NCI-H526 treated with DMSO at 0.1 percent for 48 hours (cell line): Measurements from ENCODE around the gene SALL1.
A peak's percentile ranks its signal among the peaks of the same experiment; 100 is the strongest.

Experiments
- DNase-seq: peaks from one replicate; lab custom pipeline; 2025; lab: John Stamatoyannopoulos, UW

Gene SALL1

GRCh38 chr16:51156807-51157200 is 5.7 kb upstream of the SALL1 start:
- DNase-seq: no peak

GRCh38 chr16:51155820-51156806 is 5.0 kb upstream of the SALL1 start:
- DNase-seq: no peak

GRCh38 chr16:51155199-51155607 is 4.1 kb upstream of the SALL1 start:
- no peak for DNase-seq

GRCh38 chr16:51154271-51155171 is 3.5 kb upstream of the SALL1 start:
- no peak for DNase-seq

- no peak for DNase-seq
Observed at GRCh38 chr16:51153577-51154031, 2.5 kb upstream of the SALL1 start.

- no peak for DNase-seq
Observed at GRCh38 chr16:51152691-51153576, 1.9 kb upstream of the SALL1 start.

GRCh38 chr16:51151961-51152663 is 1.0 kb upstream of the SALL1 start:
- DNase-seq: peak; percentile 48

GRCh38 chr16:51151435-51151960 is 428 bp upstream of the SALL1 start:
- DNase-seq: peak; percentile 22

GRCh38 chr16:51150165-51150887 is 744 bp downstream of the SALL1 start:
- DNase-seq: no peak

- no peak for DNase-seq
Observed at GRCh38 chr16:51149721-51150164, 1.3 kb downstream of the SALL1 start.

- DNase-seq: no peak
Observed at GRCh38 chr16:51149251-51149661, 1.8 kb downstream of the SALL1 start.

GRCh38 chr16:51148678-51149228 is 2.3 kb downstream of the SALL1 start:
- no peak for DNase-seq

GRCh38 chr16:51147776-51148677 is 3.0 kb downstream of the SALL1 start:
- DNase-seq: no peak

- DNase-seq: no peak
Observed at GRCh38 chr16:51146256-51146924, 4.7 kb downstream of the SALL1 start.

- no peak for DNase-seq
Observed at GRCh38 chr16:51144203-51144602, 6.9 kb downstream of the SALL1 start.

GRCh38 chr16:51143196-51143977 is 7.7 kb downstream of the SALL1 start:
- DNase-seq: no peak

GRCh38 chr16:51141541-51141940 is 9.5 kb downstream of the SALL1 start:
- no peak for DNase-seq
